Measurements from ENCODE around the gene ITPK1.
A peak's percentile ranks its signal among the peaks of the same experiment; 100 is the strongest.

DNA sequence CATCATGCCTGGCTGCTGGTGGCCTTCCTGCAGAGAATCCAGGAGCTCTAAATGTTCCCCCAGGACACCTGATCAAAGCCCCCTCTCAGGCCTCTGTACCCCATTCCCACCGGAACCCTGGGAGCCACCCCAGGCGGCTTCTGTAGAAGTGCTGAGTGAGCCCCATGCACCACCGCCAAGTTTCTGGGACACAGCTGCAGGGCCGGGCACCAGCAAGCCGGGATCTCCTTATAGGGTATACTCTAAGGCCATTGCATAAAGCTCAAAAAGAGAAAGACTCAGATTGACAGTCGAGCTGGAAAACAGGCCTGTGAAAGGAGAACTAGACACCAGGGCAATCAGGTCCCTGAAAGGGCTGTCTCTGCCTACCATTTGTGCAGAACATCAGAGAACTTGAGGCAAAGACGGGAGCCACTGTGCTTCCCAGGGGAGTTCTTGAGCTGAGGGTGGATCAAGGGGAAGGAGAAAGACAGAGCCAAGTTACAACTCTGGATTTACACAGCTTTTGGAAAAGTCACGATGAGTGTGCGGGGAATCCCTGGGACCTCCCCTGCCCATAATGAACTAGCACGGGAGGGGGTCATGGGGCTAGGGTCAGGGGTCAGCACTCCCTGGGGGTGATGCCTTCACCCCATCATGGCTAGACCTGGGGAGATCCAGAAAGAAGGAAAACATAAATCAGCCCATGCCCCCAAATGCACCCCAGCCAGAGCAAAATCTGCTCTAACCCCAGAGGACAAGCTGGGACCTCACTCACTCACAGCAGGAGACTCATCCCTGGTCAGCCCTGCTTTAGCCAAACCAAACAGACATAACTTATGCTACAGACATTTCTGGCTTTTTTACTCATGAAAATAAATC lies 51.1 kb downstream of the ITPK1 start:
- TF ChIP-seq, protein P1, sequence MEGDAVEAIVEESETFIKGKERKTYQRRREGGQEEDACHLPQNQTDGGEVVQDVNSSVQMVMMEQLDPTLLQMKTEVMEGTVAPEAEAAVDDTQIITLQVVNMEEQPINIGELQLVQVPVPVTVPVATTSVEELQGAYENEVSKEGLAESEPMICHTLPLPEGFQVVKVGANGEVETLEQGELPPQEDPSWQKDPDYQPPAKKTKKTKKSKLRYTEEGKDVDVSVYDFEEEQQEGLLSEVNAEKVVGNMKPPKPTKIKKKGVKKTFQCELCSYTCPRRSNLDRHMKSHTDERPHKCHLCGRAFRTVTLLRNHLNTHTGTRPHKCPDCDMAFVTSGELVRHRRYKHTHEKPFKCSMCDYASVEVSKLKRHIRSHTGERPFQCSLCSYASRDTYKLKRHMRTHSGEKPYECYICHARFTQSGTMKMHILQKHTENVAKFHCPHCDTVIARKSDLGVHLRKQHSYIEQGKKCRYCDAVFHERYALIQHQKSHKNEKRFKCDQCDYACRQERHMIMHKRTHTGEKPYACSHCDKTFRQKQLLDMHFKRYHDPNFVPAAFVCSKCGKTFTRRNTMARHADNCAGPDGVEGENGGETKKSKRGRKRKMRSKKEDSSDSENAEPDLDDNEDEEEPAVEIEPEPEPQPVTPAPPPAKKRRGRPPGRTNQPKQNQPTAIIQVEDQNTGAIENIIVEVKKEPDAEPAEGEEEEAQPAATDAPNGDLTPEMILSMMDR (IDR thresholded peaks at IDR 0.05): no peak
- no peak for TF ChIP-seq POLR2A (IDR thresholded peaks at IDR 0.05; ENCODE audit: low read depth)
- TF ChIP-seq POLR2AphosphoS5 (IDR thresholded peaks at IDR 0.05): peak; percentile 20 to 57
- no peak for TF ChIP-seq EP300 (IDR thresholded peaks at IDR 0.05)

Measured in esophagus muscularis mucosa (tissue), 4 donors.